ENCODE data around the gene FBLN7.

FBLN7 gene

DNA sequence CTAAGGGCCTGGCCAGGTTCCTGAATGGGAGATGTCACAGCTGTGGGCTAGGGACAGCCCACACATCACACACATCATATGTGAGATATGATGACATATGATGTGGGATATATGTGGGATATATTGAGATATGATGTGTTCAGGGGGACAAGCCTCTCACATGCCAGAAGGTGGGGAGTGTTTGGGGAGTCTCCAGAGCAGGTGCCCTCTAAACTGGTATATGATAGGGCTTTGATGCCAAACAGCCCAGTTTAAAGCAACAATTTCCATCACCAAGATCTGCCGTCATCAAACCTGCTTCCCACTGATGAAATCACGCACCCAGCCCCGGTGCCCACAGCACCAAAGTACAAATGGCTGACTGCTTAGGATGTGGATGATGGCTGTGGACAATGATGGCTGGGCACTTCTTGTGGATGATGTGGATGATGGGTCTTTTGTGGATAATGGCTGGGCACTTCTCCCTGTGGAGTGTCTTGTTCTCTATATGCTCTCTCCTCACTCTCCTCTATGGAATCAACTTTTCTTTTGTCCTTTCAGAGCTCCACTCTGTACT, 50.9 kb downstream of the FBLN7 start:
- Histone ChIP-seq H3K4me3 (no peak overlapping the region), H3K4me1 (peaks cover 13 to 49% (median 44%) of the 10 kb centered on the region in 10 experiments), H3K27ac (no peak overlapping the region), H3K9me3 (replicated peaks in 1 of 11) (peaks cover 0 to 11% (median 6%) of the 10 kb centered on the region in 11 experiments; a peak in 5 of 22 replicates), H3K9ac (no peak overlapping the region), H4K20me1 (no peaks in the 10 kb centered on the region), H3K4me2 (peak overlapping the region in 5 of 11 experiments; percentile 61 to 81 (median 68); a peak in 6 of 22 replicates), H3K27me3 (no peaks in the 10 kb centered on the region), H3K36me3 (no peaks in the 10 kb centered on the region)
- no peak for TF ChIP-seq Cebpa-rat (IDR thresholded peaks at IDR 0.05)

DNA sequence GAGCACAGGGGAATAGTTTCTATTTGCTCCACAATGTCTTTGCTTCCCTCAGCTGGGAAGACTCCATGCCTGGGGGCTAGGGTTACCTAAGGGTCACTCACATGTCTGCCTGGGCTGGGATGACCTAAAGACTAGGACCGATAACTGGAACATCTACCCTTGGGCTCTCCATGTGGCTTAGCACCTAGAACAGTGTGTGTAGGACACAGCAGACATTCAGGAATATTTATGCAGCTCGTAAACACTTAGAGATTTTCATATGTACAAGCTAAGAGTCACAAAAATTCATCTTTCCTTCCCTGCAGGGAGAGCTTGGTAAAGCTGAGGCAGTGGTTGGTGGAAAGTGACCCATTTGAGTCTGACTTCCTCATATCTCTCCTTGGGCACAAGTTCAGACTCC, 55.8 kb downstream of the FBLN7 start:
- Histone ChIP-seq H3K9me3 (replicated peaks in 1 of 11) (peaks cover 0 to 6% (median 0%) of the 10 kb centered on the region in 11 experiments; a peak in 1 of 22 replicates), H3K4me2 (no peak overlapping the region), H3K27me3 (no peaks in the 10 kb centered on the region), H3K4me3 (no peak overlapping the region), H3K27ac (no peak overlapping the region), H3K36me3 (no peaks in the 10 kb centered on the region), H3K4me1 (peaks cover 0 to 11% (median 0%) of the 10 kb centered on the region in 10 experiments; a peak in 3 of 20 replicates), H4K20me1 (no peaks in the 10 kb centered on the region), H3K9ac (no peak overlapping the region)
- no peak for TF ChIP-seq Cebpa-rat (IDR thresholded peaks at IDR 0.05)

DNA sequence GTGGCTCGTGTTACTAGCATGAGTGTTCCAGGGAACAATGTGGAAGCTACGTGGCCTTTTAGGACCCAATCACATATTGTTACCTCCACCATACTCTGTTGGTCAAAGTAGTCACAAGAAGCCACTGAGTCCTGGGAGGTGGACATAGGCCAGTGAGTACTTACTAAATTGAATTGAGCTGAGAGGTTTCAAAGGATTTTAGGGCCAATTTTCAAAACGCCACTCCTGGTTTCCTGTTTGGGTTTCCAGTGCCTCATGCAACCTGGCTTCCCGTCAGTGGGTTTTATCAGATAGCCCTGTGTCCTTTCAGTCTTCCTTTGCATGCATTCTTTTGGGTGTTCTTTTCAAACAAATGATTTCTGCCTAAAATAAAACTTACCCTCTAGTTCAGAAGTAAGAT, 56.3 kb downstream of the FBLN7 start:
- no peak overlapping the region for H3K9ac ChIP-seq
- H4K20me1 ChIP-seq, result no peaks in the 10 kb centered on the region
- H3K4me2 ChIP-seq, result no peak overlapping the region
- no peaks in the 10 kb centered on the region for H3K27me3 ChIP-seq
- no peaks in the 10 kb centered on the region for H3K36me3 ChIP-seq
- H3K9me3 ChIP-seq (replicated peaks in 1 of 11), result 0 out of 22 replicates have a peak, but pooled peaks cover 0 to 6% (median 0%) of the 10 kb centered on the region in 11 experiments
- no peak for TF ChIP-seq Cebpa-rat (IDR thresholded peaks at IDR 0.05)
- H3K4me1 ChIP-seq, result peaks cover 0 to 8% (median 0%) of the 10 kb centered on the region in 10 experiments; a peak in 3 of 20 replicates
- H3K4me3 ChIP-seq, result no peak overlapping the region
- H3K27ac ChIP-seq, result no peak overlapping the region

DNA sequence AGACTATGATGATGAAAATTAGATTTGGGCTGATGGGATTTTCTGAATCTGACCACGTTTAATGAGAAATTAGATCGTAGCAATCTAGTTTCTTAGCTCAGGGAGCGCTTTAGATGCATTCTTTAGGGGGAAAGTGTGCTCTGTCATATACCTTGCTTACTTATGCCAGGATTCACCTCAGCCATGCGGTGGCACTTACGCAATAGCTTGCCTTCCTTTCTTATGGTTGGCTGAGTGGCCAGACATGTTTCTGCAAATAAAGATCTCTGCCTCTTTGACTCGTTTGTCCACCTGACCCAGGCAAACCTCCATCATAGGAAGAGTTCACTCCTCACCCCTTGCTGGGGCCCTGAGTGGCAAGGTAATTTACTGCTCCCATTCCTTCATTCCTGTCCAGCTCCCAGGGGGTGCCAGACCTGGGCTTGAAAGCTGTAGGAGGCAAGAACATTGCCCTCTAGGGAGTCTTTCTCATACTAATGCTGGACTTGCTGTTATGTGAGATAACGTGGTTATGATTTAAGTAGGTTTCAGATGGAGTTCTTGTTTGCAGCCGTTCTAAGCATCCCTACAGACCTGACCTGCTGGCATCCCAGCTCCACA, 57.1 kb downstream of the FBLN7 start:
- Histone ChIP-seq H3K4me2 (peak overlapping the region in 3 of 11 experiments; percentile 15 to 49 (median 16); a peak in 2 of 22 replicates), H3K9me3 (replicated peaks in 1 of 11) (0 out of 22 replicates have a peak, but pooled peaks cover 0 to 6% (median 0%) of the 10 kb centered on the region in 11 experiments), H3K4me3 (no peak overlapping the region), H3K36me3 (no peaks in the 10 kb centered on the region), H4K20me1 (no peaks in the 10 kb centered on the region), H3K4me1 (peaks cover 0 to 8% (median 0%) of the 10 kb centered on the region in 10 experiments; a peak in 3 of 20 replicates), H3K9ac (no peak overlapping the region), H3K27ac (no peak overlapping the region), H3K27me3 (no peaks in the 10 kb centered on the region)
- TF ChIP-seq Cebpa-rat (IDR thresholded peaks at IDR 0.05), result peak in 3 of 11 experiments; percentile 17 to 71 (median 67); a peak in 4 of 22 replicates

DNA sequence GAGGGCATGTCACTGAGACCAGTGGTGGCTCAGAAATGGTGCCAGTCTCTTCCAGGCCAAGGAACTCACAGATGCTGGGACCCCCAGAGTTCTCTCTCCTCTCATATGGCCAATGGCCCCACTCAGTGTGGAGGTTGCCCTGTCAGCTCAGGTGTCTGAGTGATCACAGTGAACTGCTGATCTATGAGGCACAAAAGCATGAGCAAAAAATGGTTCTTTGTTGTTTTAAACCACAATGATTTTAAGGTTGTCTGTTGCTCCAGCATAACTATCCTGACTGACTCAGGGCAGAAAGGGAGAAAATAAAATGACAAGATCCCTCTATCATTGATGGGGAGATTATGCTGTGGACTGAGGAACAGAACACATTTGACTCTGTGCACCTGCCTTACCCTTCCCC, 57.8 kb downstream of the FBLN7 start:
- H3K4me1 ChIP-seq, result peaks cover 0 to 11% (median 2%) of the 10 kb centered on the region in 10 experiments; a peak in 11 of 20 replicates
- H3K27ac ChIP-seq, result no peak overlapping the region
- H3K4me2 ChIP-seq, result no peak overlapping the region
- no peaks in the 10 kb centered on the region for H3K36me3 ChIP-seq
- no peaks in the 10 kb centered on the region for H3K27me3 ChIP-seq
- no peak overlapping the region for H3K9ac ChIP-seq
- no peaks in the 10 kb centered on the region for H4K20me1 ChIP-seq
- H3K9me3 ChIP-seq (replicated peaks in 1 of 11), result 0 out of 22 replicates have a peak, but pooled peaks cover 0 to 6% (median 0%) of the 10 kb centered on the region in 11 experiments
- no peak overlapping the region for H3K4me3 ChIP-seq
- no peak for TF ChIP-seq Cebpa-rat (IDR thresholded peaks at IDR 0.05)

DNA sequence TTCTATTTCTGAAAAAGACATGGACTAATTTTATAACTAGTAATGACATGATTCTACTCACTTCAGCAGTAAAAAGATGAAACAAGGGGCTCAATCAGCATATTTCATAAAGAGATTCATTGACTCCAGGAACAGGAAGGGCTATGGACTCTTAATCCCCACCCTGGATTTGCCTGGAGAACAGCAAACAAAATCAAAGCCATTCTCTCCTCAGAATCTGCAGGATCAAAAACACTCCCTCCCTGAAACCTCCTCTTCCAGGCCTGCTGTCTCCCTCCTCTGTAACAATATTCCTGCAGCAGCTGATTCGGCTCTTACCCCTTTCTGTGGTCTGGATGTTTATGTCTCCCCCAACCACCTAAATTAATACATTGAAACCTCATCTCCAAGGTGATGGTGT, 59.7 kb downstream of the FBLN7 start:
- no peaks in the 10 kb centered on the region for H4K20me1 ChIP-seq
- H3K9ac ChIP-seq, result no peak overlapping the region
- H3K36me3 ChIP-seq, result no peaks in the 10 kb centered on the region
- H3K27ac ChIP-seq, result no peak overlapping the region
- H3K9me3 ChIP-seq (replicated peaks in 1 of 11), result peaks cover 2 to 7% (median 5%) of the 10 kb centered on the region in 11 experiments; a peak in 20 of 22 replicates
- H3K4me3 ChIP-seq, result no peak overlapping the region
- TF ChIP-seq Cebpa-rat (IDR thresholded peaks at IDR 0.05), result no peak
- H3K4me2 ChIP-seq, result no peak overlapping the region
- peaks cover 0 to 21% (median 8%) of the 10 kb centered on the region in 10 experiments; a peak in 11 of 20 replicates for H3K4me1 ChIP-seq
- no peaks in the 10 kb centered on the region for H3K27me3 ChIP-seq

DNA sequence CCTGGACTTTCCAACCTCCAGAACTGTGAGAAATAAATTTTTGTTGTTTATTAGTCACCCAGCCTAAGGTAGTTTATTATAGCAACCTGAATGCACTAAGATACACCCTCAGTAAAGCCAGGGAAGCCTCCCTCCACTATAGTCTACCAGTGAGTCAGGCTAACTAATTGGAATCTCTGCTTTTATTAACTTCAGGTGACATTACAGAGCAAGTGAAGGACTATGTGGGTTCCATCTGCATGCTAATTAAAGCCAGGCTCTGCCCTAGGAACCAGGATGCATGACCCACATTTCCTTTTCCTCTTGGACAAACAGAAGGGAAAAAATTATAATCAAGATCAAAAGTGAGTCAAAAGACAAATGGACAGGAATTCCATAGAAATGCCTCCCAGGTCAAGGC, 60.6 kb downstream of the FBLN7 start:
- Histone ChIP-seq H3K9ac (no peak overlapping the region), H3K27me3 (no peaks in the 10 kb centered on the region), H3K9me3 (replicated peaks in 1 of 11) (peaks cover 11 to 16% (median 14%) of the 10 kb centered on the region in 11 experiments), H4K20me1 (no peaks in the 10 kb centered on the region), H3K4me2 (no peak overlapping the region), H3K4me1 (peaks cover 0 to 21% (median 8%) of the 10 kb centered on the region in 10 experiments; a peak in 11 of 20 replicates), H3K27ac (no peak overlapping the region), H3K4me3 (no peak overlapping the region), H3K36me3 (no peaks in the 10 kb centered on the region)
- TF ChIP-seq Cebpa-rat (IDR thresholded peaks at IDR 0.05), result no peak

DNA sequence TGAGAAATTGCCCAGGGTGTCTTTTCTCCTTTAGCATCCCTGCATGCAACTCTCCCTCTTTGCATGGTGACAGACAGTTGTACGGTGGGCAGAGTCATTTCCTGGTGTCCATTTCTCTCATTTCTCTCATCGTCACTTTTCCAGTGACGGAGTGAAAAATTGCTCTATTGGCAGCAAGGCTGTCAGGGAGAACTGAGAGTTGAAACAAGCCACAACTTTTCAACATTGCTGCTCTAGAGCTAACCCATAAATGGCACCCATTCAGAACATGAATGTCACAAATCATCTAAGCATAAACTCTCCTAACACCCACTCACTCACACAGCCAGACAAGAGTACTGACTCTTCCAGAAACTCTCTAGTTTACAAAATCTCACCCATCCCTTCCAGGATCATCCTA, 61.0 kb downstream of the FBLN7 start:
- Histone ChIP-seq H3K27ac (no peak overlapping the region), H4K20me1 (no peaks in the 10 kb centered on the region), H3K27me3 (no peaks in the 10 kb centered on the region), H3K36me3 (no peaks in the 10 kb centered on the region), H3K9ac (no peak overlapping the region), H3K4me2 (no peak overlapping the region), H3K4me3 (no peak overlapping the region), H3K4me1 (peaks cover 0 to 21% (median 8%) of the 10 kb centered on the region in 10 experiments; a peak in 11 of 20 replicates), H3K9me3 (replicated peaks in 1 of 11) (peaks cover 16 to 20% (median 18%) of the 10 kb centered on the region in 11 experiments)
- no peak for TF ChIP-seq Cebpa-rat (IDR thresholded peaks at IDR 0.05)

DNA sequence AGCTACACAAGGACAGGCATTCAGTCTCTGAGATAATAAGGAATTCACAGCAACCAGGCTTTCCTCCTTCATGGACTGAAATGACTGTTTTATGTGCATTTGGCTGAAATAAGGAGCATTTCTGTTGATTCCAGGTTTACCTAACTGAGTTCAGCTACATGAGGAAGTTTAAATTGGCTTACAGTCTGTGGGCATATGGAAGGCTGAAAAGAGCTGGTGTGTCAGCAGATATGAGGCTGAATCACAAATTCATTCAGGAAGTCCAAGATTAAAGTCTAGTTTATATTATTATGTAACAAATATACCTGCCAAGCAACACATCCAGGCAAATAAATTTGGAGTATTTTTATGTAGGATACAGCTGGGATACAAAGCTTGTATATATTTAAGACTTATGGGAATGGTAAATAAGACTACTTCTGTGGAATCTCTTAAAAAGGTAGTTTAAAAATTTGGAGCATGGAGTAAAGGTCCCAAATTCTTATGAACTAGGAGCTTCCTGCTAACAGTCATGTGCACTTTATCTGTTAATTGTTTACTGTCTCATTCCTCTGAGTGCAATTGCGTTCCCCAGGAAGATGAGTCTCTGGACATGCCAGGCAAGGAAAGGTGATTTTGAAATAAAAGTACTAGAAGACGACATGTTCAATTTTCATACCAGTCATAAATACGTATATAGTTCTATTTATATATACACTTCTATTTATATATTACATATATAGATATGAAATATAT, 63.7 kb downstream of the FBLN7 start:
- Histone ChIP-seq H3K27me3 (no peaks in the 10 kb centered on the region), H4K20me1 (no peaks in the 10 kb centered on the region), H3K4me3 (no peak overlapping the region), H3K36me3 (no peaks in the 10 kb centered on the region), H3K9ac (no peak overlapping the region), H3K9me3 (replicated peaks in 1 of 11) (peaks cover 23 to 33% (median 26%) of the 10 kb centered on the region in 11 experiments), H3K4me2 (peak overlapping the region in 3 of 11 experiments; percentile 22 to 57 (median 29); a peak in 6 of 22 replicates), H3K4me1 (peaks cover 0 to 17% (median 6%) of the 10 kb centered on the region in 10 experiments; a peak in 11 of 20 replicates), H3K27ac (no peak overlapping the region)
- no peak for TF ChIP-seq Cebpa-rat (IDR thresholded peaks at IDR 0.05)
